HG03103 (cell line): Measurements from ENCODE around the gene IGF2BP3.
"Not testable (repeated sequence)": the region's sequence is repeated elsewhere in the genome, so short reads cannot be mapped to it uniquely, and the experiment has no call there.

Experiments
- ATAC-seq: cut with Tn5 transposase; IDR thresholded peaks from one replicate; pipeline ENCODE4 v1.9.1; 2021; ENCODE audit warnings: low read depth; ENCODE audit not compliant: unreplicated experiment

Gene IGF2BP3

DNA sequence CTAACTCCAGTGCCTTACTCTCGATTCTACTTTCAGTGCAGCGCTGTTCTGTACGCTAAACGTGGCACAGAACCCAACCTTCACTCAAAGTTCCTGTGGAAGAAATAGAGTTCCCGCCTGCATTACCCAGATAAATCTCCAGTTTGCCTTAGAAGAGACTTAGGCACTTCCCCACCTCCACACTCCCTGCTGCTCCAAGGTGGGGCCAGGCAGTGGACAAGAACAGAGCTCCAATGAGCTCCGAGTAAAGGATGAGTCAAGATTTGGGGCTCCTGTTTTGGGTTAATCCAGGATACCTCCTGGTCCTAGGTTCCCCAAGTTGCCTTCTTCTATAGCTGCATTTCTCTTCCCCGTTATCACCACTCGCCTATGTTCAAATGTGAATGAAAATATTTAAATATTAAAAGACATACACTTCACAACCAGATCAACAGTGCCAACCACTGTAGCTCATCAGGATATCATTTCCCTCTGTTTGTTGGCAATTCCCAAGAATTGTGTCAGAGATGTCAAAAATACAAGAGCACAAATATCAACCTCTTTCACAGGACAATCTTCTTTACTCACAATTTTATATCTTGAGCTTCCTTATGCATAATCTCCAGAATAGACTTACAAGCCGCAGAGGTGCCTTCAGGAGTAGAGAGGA, 123.1 kb downstream of the IGF2BP3 start:
- no peak for ATAC-seq

DNA sequence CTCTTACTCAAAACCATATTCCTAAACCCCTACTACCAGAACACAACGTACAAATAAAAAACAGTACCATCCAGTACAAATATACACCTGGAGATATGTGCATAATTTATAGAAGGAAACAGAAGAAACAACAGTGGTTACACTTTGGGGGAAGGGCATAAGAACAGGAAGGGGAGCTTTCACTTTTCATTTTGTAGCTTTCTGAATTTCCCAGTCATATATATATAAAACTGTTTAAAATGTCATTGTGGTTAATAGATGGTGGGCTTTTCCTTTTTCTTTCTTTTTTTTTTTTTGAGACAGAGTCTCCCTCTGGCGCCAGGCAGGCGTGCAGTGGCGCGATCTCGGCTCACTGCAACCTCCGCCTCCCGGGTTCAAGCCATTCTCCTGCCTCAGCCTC, 124.0 kb downstream of the IGF2BP3 start:
- ATAC-seq = no peak

DNA sequence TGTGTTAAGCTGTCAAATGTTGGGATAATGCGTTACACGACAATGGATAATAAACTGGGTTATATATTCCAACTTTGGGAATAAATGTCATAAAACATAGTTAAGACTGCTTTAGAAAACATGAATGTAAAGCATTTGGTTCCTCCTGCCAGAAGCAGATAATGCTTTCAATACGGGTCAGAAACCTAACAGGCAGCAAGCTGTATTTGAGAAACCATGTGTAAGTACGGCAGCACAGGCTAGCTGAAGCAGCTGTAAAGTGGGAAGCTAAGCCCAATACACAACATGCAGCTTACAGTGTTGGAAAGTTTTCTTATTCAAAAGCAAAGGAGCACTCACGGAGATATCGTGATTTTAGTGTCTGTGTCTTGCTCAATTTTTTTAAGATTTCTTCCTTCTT, 124.7 kb downstream of the IGF2BP3 start:
- ATAC-seq = no peak

DNA sequence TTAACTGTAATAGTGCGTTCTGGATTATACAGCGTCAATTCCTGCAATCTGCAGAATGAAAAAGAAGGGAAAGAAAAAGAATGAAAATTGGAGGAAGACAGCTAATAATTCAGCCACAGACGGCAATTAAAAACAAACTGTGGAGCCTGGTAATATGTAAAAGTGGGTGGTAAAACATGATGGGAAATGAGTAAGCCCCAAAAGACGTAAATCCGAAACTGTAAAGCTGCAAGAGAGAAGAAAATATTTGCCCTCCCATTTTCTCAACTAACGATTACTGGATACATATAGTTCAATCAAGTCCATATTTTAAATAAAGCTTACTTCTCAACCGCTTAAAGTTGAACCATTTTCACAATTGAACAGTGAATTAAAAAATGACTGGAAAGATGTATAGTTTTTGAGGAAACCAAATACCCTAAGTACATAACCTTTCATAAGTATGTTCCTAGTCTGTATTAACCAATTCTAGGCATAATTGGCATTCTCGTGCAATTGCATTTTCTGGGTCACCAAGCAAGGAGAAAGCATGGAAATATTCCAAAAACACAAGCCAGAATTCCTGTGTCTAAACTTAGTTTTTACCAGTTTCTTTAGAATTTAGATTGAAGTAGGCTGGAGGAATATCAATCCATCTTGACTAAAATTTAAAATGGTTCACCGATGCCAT, 126.3 kb downstream of the IGF2BP3 start:
- no peak for ATAC-seq

DNA sequence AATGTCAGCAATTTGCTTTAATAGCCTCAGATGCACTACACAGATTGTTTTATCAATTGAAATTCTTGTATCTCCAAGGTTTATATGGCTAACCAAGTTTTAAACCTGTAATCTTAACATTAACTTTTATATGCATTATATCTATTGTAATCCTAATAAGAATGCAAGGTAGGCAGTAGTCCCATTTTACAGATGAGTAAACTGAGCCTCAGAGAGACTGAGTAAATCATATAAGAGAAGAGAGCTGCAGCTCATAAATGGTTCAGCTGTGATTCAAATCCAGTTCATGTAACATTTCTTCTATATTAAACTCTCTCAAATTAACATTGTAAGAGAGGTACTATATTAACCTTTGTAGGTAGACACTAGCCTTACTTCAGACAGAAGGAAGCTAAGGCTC, 127.2 kb downstream of the IGF2BP3 start:
- ATAC-seq = no peak

DNA sequence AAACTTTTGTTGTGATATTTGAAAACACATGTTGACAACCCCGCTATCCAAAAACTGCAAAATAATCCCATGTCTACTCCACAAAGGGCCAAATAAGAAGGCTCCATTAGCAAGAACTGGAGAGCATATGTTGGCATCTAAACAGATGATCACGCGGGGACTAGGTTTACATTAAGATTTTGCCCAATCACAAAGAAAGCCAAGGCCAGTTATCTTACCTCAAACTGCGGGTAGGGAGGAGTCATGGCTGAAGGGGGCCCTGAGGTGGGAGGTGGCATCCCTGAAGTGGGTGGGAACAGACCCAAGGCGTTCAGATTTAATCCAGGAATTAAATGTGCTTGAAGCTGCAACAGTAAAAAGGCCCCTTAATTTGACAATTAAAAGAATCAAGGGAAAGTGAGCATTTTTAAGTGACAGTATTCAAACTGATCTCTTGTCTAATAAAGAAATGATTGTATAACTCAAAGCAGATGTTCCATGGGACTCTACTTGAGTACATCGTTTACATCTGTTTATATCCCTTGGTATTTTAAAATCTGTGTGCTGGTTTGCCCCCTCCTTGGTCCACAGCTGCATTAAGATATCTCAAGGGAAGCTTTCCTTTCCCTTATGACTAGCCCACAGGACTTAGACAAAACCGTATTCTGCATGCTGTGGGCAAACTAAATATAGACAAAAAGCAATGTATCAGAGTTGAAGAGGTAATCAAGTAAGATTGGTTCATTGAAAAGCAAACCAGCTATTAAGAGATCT, 128.3 kb downstream of the IGF2BP3 start:
- ATAC-seq = no peak

- no peak for ATAC-seq
These were observed 131.4 kb downstream of the IGF2BP3 start for GRCh38 chr7:23338863-23339262.

GRCh38 chr7:23338439-23338838, 131.9 kb downstream of the IGF2BP3 start:
- no peak for ATAC-seq

DNA sequence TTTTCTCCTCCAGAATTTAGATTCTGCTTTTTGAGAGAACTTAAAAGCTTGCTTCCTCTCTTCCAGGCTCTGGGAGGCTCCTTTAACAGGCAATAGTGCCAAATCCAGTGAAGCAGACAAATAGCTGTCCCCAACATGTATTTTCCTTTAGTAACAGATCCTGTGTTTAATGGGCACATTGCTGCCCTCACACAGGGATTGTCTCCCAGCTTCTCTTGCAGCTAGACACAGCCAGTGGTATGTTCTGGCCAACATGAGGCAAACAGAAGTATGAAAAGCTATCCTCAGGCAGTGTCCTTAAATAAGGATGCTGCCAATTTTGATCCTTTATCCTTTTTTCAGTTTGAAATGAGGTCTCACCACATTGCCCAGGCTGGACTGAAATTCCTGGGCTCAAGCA, 132.9 kb downstream of the IGF2BP3 start:
- ATAC-seq = no peak

GRCh38 chr7:23336799-23337283, 133.4 kb downstream of the IGF2BP3 start:
- no peak for ATAC-seq

DNA sequence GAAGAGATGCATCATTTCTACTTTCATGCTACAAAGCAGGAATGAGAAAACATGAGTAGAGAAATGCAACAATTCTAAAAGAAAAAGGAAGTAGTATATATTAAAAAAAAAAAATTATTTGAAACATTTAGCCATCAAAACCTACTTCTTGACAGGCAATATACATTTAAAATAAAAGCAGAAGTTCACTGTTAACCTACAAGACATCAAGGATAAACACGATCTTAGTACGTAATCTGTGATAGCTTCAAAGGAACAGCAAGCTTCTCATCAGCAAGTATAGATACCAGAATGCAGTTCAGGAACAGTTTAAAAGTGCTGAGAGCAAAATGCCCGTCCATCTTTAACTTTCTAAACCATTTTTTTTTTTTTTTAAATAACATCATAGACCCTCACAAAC, 134.2 kb downstream of the IGF2BP3 start:
- ATAC-seq = no peak

DNA sequence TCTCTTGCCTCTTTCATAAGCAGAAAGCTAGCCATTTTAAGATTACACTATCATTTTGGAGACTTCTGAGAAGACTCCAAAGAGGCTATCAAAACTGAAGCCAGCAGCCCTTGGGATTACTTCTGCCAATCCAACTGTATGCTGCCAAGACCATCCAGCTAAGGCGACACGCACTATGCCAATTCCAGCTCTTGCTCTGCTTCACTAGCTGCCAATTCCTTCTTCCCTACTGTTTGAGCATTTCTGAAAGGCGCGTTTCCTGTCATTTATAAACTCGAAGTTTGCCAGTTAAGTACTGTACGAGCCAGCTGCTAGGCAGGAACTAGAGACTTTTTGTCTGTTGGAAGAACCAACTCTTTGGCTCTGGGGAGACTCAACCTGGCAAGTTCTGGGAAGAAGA, 134.7 kb downstream of the IGF2BP3 start:
- no peak for ATAC-seq

- ATAC-seq = no peak
These were observed 135.2 kb downstream of the IGF2BP3 start for GRCh38 chr7:23335136-23335535.

GRCh38 chr7:23334482-23335056, 135.7 kb downstream of the IGF2BP3 start:
- no peak for ATAC-seq

GRCh38 chr7:23333671-23334246, 136.5 kb downstream of the IGF2BP3 start:
- no peak for ATAC-seq

DNA sequence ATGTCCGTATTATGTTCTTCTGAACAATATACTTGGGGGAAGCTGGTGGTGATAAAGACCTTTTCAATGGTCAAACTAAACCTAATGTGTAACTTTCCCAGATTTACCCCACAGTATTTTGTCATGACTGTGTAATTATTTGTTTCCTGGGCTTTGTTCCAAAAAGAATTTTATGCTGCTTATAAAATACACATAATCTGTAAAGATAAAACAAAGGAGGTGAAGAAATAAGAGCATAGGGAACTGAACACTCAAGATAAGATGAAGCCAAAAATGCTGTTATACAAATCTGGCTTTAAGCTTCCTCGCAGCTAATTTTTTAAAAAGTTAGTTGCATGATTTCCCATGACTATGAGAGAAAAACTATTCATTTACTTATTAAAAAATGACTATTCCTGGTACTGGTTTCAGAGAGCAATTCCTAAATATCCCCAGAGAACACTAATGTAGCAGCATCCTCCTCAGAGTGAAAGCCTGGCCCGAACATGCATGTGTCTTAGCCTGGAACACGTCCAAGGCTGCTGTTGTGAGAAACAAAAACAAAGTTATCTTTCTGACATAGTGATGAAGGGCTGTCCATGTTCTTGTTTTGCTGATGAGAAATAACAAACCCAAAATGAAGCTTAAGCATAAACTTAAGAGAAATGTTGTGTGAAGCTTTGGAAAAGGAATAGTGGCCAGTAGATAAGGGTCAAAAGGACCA, 137.2 kb downstream of the IGF2BP3 start:
- no peak for ATAC-seq

DNA sequence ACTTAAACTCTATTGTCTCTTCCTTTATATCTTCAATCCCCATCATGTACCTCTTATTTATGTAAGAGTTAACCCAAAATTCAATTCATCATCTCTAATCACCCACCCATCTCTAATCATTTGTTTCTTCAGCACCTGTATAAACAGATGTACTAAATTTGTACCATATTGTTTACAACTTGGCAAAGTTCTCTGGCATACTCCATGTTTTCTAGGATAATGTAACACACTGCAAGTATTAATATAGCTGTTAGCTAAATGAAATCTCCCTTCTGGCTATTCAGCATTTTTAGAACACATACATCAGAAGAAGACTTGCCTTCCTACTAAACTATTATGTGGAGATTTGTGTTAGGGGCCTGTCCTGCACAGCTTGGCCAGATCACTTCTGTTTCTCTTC, 138.1 kb downstream of the IGF2BP3 start:
- no peak for ATAC-seq

DNA sequence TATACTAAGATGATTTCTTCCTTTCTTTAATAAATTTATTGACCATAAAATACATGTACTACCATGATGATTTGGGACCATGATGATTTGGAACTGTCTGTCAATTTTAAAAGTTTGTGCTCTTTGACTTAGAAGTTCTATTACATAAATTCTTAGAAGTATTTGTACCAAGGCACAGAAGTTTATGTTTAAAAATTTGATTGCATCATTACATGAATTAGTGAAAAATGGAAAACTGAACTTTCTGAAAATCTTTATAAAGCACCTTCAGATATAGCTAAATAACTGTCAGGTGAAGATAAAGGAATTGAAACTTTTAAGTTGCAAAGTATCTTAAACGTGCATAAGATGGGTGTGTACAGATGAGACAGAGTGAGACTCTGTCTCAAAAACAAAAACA, 139.2 kb downstream of the IGF2BP3 start:
- no peak for ATAC-seq

DNA sequence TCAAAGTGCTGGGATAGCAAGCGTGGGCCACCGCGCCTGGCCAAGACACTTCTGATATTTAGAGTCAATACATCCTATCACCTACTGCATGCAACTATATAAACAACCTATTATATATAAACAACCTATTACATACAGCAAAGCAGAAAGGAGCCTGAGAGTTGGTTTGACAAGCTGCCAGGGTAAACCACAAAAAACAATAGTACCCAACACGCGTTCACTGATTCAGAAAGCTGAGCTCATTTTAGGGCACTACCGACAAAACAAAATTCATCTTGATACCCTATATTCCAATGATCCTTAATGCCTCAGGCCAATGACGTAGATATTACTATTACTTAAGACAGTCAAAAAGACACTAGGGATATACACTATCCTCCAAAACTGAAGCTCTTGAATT, 154.9 kb downstream of the IGF2BP3 start:
- ATAC-seq = no peak

- ATAC-seq = not testable (repeated sequence)
These were observed 158.2 kb downstream of the IGF2BP3 start for GRCh38 chr7:23312141-23312540.
